Stimulated activated CD4-positive, alpha-beta T cell treated with anti-CD3 and anti-CD28 coated beads, Interleukin-4, amount 100 ng/mL, for 4 hours (primary cell): ENCODE measurements around the gene IQSEC1.

ENCODE experiments used
- DNase-seq, 2 experiments: peaks; one replicate each; pipeline ENCODE4 v3.0.0-alpha.2; 2020

Gene IQSEC1

GRCh38 chr3:13025778-13026518, 47.3 kb downstream of the IQSEC1 start:
- no peak for DNase-seq

- DNase-seq, result no peak
Measured at GRCh38 chr3:13025090-13025489, 48.1 kb downstream of the IQSEC1 start.

- no peak for DNase-seq
Measured at GRCh38 chr3:13024765-13025065, 48.5 kb downstream of the IQSEC1 start.

- DNase-seq, result no peak
Measured at GRCh38 chr3:13023971-13024764, 49.1 kb downstream of the IQSEC1 start.

GRCh38 chr3:13023235-13023970, 49.8 kb downstream of the IQSEC1 start:
- no peak for DNase-seq

- no peak for DNase-seq
Measured at GRCh38 chr3:13022348-13023234, 50.6 kb downstream of the IQSEC1 start.

GRCh38 chr3:13021141-13022114, 51.8 kb downstream of the IQSEC1 start:
- no peak for DNase-seq

- DNase-seq, result no peak
Measured at GRCh38 chr3:13020159-13020750, 53.0 kb downstream of the IQSEC1 start.

GRCh38 chr3:13019243-13020095, 53.8 kb downstream of the IQSEC1 start:
- no peak for DNase-seq

GRCh38 chr3:13018561-13019242, 54.5 kb downstream of the IQSEC1 start:
- DNase-seq, result no peak

GRCh38 chr3:13018043-13018451, 55.2 kb downstream of the IQSEC1 start:
- DNase-seq, result no peak

- DNase-seq, result no peak
Measured at GRCh38 chr3:13017361-13018042, 55.7 kb downstream of the IQSEC1 start.

- DNase-seq, result no peak
Measured at GRCh38 chr3:13016721-13017255, 56.4 kb downstream of the IQSEC1 start.

- peak; percentile 37 to 41 for DNase-seq
Measured at GRCh38 chr3:13016083-13016720, 57.0 kb downstream of the IQSEC1 start.

- DNase-seq, result peak; percentile 47 to 50
Measured at GRCh38 chr3:13015286-13016082, 57.7 kb downstream of the IQSEC1 start.

- DNase-seq, result no peak
Measured at GRCh38 chr3:13014755-13015285, 58.4 kb downstream of the IQSEC1 start.
